ENCODE data around the gene GLI2.

DNA sequence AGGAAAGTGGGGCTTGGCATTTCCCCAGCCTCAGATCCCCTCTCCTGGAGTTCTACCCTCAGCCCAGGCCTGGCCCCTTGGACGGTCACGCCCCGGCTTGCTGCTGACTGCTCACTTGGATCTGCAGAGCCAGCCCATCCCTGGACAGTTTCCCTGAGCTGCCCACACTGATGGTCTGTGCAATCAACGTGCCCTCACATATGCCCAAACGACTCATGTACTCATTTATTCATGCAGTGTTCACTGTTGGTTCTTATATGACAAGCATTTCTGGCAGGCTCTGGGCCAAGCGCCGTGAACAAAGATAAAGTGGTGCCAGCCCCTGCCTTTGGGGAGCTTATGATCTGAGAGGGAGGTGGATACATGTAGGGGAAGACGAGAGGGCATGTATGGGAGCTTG lies 20.3 kb upstream of the GLI2 start:
- TF ChIP-seq, protein P1, sequence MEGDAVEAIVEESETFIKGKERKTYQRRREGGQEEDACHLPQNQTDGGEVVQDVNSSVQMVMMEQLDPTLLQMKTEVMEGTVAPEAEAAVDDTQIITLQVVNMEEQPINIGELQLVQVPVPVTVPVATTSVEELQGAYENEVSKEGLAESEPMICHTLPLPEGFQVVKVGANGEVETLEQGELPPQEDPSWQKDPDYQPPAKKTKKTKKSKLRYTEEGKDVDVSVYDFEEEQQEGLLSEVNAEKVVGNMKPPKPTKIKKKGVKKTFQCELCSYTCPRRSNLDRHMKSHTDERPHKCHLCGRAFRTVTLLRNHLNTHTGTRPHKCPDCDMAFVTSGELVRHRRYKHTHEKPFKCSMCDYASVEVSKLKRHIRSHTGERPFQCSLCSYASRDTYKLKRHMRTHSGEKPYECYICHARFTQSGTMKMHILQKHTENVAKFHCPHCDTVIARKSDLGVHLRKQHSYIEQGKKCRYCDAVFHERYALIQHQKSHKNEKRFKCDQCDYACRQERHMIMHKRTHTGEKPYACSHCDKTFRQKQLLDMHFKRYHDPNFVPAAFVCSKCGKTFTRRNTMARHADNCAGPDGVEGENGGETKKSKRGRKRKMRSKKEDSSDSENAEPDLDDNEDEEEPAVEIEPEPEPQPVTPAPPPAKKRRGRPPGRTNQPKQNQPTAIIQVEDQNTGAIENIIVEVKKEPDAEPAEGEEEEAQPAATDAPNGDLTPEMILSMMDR (conservative IDR thresholded peaks at IDR 0.05 in 1 of 2, IDR thresholded peaks at IDR 0.05 in 1 of 2; ENCODE audit: low read depth in 1 of 2, low read length in 2 of 2) = no peak
- TF ChIP-seq EZH2 (IDR thresholded peaks at IDR 0.05; ENCODE audit: low read length, missing control alignments) = no peak

All from fibroblast of lung (primary cell).